Muscle of arm (tissue), 12 donors: ENCODE measurements around the gene MEF2B. TPM values are rescaled to one million over a fixed set of nuclear protein-coding genes. Genes with fewer than 3 reads are reported as not detected.
"Not testable (repeated sequence)": the region's sequence is repeated elsewhere in the genome, so short reads cannot be mapped to it uniquely, and the experiment has no call there.

ENCODE experiments used
- DNase-seq: peaks from one replicate; pipeline ENCODE4 v3.0.0-alpha.2; 2013
- polyA plus RNA-seq, 12 donors: library from polyadenylated mRNA; unstranded; fragments of 120-200 nt; gene quantifications; one replicate each; pipeline ENCODE4 v1.2.1, GENCODE V29; 2013; ENCODE audit not compliant: insufficient read length in 12 of 12

Gene MEF2B
- polyA plus RNA-seq, 12 donors: 0.66 to 3.4 (median 1.5) TPM; not detected in 2

DNA sequence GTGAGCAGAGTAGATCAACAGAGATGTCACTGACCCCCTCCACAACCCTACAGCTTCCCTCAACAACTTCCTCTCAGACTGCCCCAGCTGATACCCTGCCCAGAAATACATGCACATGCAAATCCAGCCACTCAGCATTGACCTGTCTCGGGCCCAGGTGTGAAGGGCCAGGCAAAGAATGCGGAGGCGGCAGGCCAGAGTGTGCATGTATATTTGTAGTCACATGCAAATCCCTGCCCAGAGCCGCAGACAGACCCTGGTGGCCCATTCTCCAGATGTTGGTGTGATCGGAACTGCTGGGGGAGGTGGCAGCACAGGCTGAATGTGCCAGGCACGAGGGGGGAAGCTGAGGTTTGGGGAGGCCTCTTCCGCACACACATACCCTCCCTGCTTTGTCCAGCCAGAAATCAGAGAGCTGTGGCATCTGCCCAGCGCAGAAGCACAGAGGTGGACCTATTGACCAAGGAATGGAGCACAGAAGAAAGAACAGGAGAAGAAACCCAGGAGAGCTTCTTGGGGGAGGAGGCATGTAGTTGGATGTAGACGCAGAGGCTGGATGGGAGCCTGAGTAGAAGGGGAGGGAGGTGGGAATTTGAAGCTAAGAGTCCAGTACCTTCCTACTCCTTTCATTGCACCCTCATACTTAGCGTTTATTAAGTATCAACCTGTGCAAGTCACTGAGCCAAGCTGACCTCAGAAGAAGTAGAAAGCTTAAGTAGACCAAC is 14.4 kb downstream of the MEF2B start:
- DNase-seq: no peak

DNA sequence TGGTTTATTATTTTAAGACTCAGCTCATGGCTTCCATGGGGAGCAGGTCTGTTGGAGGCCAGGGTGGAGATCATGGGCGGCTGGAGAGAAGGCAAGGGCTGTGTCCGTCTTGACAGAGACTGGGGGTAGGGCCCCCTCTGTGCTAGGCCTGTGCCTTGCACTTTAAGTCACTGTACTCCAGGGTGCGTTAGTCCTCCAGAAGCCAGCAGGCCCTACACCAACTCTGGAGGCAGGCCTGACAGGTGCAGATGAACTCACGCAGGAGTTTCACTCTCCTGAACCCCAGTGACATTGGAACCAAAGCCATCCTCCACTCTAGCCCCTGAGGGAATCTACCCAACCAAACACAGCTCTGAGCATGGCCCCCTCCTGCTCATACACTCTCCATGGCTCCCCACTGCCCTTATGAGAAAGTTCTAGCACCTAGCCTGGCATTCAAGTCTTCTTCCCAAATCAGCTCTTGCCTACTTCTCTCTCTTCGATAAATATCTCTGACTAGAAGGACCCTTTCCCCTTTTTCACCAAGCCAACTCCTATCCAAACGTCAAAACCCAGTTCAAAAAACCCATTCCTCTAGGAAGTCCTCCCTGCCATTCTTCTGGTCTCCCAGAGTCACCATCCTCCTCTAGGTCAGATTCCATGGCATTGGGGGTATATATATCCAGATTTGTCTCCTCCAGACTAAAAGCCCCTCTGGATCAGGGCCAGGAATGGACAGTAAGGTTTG is 15.1 kb downstream of the MEF2B start:
- DNase-seq: no peak

DNA sequence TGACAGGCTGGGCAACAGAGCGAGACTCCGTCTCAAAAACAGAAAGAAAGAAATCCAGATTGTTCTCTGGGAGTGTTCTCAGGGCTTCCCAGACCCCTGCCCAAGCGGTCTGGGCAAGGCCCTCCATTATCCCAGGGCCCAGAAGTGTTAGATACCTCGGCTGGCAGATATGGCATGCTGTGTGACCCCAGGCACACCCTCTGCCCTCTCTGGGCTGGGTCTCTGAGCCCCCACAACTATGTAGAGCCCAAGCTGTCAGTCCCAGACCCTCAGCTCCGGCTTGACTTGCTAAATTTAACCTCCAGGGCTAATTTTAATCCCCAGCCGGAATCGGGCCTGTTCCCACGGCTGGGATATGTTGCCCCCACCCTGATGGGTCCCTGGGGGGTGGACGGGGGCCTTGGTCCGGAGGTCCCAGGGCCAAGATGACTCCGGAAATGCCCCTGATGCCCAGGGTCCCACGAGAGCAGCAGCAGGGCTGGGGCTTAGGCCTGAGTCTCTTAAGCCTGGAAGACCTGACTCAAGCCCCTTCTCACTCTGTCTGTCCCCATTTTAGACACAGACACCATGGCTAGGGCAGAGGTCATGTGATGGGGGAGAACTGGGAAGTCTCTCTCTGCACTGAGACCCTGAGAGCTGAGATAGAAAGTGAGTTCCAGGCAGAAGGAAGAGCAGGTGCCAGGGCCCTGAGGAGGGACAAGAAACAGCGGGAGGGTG is 17.2 kb downstream of the MEF2B start:
- DNase-seq: no peak

GRCh38 chr19:19151418-19151817 is 18.6 kb downstream of the MEF2B start:
- no peak for DNase-seq

DNA sequence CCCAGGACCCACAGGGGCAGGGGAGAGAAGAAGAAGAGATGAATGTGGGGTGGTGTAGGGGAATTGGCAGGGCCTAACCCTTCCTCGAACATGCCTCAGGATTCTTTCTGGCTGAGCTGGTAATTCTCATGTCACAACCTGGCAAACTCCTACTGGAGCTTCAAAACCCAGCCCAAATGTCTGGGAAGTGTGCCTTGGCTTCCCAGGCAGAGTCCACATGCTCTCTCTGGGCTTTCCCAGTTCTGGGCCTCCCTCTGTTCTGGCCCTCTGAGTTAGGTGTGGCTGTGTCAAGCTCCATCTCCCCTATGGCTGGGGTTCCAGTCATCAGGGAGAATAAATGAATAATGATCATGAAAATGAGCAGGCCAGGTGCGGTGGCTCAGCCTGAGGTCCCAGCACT is 20.6 kb downstream of the MEF2B start:
- no peak for DNase-seq

DNA sequence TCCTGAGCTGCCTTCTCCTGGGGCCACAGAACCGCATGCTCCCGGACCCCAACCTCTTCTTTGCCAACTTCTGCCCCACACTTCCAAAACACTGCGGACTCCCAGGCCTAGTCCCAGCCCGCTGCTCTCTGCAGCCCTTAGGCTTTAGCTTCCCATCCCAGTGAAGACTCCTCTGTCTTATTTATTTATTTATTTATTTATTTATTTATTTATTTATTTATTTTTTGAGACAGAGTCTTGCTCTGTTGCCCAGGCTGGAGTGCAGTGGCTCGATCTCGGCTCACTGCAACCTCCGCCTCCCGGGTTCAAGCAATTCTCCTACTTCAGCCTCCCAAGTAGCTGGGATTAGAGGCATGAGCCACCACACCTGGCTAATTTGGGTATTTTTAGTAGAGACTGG is 21.6 kb downstream of the MEF2B start:
- not testable (repeated sequence) for DNase-seq

DNA sequence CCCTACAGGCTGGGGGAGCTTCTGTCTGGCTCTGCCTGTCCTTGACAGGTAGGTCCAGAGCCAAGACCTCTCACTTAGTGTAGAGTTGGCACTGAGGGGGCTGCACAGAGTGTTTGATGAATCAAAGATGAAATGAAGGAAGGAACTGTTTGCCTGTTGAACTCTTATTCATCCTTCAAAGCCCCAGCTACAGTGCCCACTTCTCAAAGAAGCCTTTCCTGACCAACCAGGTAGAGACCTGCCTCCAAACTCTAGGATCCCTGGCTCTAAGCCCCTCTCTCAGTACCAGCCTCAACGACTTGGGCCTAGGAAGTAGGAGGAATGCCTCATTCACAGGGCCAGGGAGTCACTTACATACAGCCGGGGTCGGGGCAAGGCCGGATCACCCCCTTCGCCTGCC is 22.7 kb downstream of the MEF2B start:
- no peak for DNase-seq

- DNase-seq: no peak
Observed at GRCh38 chr19:19146865-19147264, 23.2 kb downstream of the MEF2B start.

DNA sequence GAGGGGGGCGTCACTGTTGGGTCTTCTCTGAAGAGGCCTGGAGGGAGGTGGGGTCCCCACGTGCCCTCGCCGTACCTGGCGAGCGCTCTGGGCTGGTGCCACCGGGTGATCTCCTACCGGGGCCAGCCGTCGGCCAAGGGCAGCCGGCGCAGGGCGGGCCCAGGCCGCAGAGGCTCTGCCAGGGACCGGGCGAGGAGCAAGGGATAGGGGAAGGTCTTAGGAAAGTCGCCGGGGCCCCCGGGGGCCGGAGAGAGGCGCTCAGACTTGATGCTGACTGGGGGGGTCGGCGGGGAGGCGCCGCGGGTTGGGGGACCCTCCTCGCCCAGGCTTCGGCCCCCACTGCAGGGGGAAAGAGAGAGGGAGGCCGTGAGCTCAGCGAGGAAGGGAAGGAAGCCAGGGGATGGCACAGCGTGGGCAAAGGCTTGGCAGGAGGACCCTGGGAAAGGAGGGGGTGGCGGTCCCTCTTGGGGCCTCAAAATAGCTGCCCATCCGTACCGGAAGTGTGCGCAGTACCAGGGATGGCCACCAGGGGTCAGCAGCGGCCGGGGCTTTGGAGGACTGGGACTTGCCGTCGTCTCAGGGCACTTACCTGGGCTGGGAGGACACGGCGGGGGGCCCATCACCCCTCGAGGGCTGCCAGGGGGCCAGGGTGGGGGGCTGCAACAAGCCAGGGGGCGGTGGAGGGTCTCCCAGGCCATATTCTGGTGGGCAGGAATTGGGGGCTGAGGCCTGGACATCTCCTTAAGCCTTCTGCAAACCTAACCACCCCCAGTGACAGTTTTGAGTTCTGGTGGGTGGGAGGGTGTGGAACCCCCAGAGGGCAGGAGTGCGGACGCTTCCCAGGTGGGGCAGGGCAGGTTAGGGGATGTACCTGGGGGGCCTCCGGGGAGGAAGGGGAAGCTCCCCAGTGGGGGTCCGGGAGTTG is 24.1 kb downstream of the MEF2B start:
- peak; percentile 66 for DNase-seq

DNA sequence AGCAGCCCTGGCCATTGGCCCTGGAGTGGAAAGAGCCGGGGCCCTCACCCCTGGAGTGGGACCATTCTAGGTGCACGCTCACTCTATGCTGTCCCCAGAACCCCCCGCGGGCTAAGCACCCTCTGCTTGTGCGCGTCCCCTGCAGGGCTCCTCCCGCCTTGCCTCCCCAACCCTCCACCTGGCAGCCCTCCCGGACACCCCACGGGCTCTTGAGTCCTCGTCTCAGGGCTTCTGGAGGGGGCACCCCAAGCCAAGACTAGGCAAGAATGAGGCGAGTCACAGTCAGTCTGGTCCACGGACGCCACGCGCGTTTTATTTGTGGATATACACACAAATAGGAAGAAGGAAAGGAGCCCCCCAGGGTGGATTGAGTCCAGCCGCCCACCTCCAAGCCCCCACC is 24.8 kb downstream of the MEF2B start:
- no peak for DNase-seq

DNA sequence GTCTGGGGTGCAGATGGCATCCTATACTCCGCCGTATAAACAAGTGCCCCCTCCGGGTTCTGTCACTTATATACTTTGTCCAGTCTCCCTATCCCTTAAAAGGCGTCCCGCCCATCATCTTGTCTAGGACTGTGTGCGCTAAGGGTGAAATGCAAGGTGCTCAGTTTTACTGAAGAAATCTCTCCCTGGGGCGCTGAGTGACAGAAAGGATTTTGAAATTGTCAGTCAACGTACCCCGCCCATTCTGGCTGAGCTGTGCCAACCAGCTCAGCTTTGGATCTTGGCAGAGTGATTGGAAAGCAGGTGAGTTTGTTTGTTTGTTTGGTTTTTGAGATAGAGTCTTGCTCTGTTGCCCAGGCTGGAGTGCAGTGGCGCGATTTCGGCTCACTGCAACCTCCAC is 27.7 kb downstream of the MEF2B start:
- no peak for DNase-seq

DNA sequence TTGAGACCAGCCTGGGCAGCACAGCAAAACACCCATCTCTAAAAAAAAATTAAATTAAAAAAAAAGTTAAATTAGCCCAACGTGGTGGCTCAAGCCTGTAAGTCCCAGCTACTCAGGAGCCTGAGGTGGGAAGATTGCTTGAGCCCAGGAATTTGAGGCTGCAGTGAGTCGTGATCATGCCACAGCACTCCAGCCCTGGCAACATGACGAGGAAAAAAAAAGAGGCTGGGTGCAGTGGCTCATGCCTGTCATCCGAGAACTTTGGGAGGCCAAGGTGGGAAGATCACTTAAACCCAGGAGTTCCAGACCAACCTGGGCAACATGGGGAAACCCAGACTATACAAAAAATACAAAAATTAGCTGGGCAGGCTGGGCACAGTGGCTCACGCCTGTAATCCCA is 29.6 kb downstream of the MEF2B start:
- no peak for DNase-seq

DNA sequence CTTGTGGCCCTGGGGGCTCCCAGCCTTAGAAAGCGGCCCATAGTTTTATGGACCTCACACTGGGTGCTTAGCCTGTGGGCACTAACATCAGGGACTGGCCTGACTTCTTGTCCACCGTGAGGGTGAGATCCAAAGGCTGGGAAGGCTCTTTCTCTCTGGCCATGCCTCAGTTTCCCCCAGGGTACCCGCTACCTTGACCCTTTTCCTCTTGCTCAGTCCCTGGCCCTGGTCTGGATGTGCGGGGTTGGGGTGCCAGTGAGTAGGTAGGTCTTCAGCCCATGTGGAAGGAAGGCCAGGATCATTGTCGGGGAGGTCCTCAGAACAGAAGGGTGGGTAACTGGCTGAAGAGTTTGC is 30.2 kb downstream of the MEF2B start:
- no peak for DNase-seq

DNA sequence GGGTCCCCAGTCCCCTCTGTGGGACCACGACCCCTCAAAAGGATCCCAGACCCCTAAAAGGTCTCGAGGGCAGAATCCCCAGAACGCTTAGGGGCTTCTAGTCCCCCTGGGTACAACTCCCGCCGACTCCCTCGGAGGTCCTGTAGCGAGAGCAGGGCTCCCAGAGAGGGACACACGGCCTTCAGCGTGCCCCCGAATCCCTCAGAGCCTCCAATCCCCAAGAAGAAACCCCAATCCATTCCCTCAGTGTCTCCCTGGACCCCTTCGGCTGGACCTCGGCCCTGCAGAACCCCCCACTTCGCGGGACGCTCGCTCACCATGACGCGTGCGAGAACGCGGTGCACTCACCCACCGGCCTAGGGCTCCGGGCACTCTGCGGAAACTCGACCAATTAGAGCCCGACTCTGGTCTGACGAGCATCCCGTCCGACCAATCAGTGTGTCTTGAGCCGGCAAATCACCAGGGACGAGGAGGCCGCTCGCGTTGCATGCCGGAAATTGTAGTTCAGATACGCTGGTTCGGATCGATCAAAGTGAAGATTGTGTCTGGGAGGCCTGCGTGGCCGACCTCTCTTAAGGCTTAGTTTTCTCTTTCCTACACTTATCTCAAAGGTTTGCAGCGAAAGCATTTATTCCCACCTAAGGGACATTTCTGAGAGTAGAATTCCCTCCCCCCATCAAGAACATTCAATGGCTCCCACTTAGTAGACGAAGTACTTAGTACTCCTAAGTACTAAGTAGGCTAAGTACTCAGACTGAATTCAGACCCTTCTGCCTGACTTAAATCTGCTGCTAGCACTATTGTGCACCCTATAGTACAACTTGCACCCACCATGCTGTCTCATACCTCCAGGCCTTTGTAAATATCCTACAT is 31.7 kb downstream of the MEF2B start, which contains the start of gene TMEM161A:
TSS of gene TMEM161A (minus strand) at position 370 of the 873 bp plus-strand sequence. CDS start at position 320, 50 bp downstream.
- peak; percentile 99 for DNase-seq

- DNase-seq: no peak
Observed at GRCh38 chr19:19137556-19138108, 32.4 kb downstream of the MEF2B start.

DNA sequence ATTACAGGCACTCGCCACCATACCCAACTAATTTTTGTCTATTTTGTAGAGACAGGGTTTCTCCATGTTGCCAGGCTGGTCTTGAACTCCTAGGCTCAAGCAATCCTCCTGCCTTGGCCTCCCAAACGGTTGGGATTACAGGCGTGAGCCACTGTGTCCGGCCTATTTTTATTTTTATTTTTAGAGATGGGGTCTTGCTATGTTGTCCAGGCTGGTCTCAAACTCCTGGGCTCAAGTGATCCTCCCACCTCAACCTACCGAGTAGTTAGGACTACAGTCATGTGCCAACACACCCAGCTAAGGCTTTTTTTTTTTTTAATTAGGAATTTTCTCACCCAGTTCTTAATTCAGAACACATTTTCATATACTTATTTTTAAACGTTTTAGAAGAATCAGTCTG is 34.4 kb downstream of the MEF2B start:
- DNase-seq: not testable (repeated sequence)

GRCh38 chr19:19134687-19135158 is 35.3 kb downstream of the MEF2B start:
- DNase-seq: no peak

GRCh38 chr19:19133985-19134384 is 36.1 kb downstream of the MEF2B start:
- no peak for DNase-seq

GRCh38 chr19:19132912-19133311 is 37.2 kb downstream of the MEF2B start:
- no peak for DNase-seq

DNA sequence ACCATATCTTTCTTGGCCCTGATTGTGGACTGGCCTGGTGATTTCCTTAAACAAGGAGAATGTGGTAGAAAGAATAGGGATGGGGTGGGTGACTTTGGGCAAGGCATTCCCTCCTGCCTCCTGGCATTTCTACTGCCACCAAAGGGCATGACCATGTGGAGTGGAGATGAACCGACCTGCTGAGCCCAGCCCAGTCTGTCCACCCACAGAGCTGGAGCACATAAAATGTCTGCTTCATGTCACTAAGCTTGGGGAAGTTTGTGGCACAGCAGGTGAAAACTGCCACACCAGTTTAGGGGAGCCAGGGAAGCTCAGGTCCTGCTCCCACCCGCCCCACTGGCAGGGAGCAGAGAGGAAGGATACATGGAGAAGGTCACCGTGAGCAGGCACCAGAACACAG is 38.1 kb downstream of the MEF2B start:
- DNase-seq: no peak
